T-helper 2 cell treated with Interferon-gamma antibody and Interleukin-4, amounts not matched to agents 5 μg/mL and 100 μg/mL, for 36 hours (primary cell): ENCODE results near the gene TNS2.
"Not testable (repeated sequence)": the region's sequence is repeated elsewhere in the genome, so short reads cannot be mapped to it uniquely, and the experiment has no call there.

Experiments
- DNase-seq: peaks from one replicate; pipeline ENCODE4 v3.0.0; 2021; ENCODE audit warnings: low spot score
- H3K27ac Mint-ChIP-seq: one replicate; pipeline ENCODE4 v1.8.0; 2021; ENCODE audit warnings: mild to moderate bottlenecking, mixed read lengths
- H3K27me3 Mint-ChIP-seq: one replicate; pipeline ENCODE4 v1.8.0; 2021; ENCODE audit warnings: low read depth, mixed read lengths
- H3K36me3 Mint-ChIP-seq: one replicate; pipeline ENCODE4 v1.8.0; 2021; ENCODE audit warnings: low read depth, mixed read lengths
- H3K4me1 Mint-ChIP-seq: one replicate; pipeline ENCODE4 v1.8.0; 2021; ENCODE audit warnings: low read depth, mixed read lengths
- H3K4me3 Mint-ChIP-seq: one replicate; pipeline ENCODE4 v1.8.0; 2022; ENCODE audit warnings: mild to moderate bottlenecking, moderate library complexity, mixed read lengths
- H3K9me3 Mint-ChIP-seq: one replicate; pipeline ENCODE4 v1.8.0; 2021; ENCODE audit warnings: mixed read lengths

The TNS2 gene

GRCh38 chr12:53105712-53106439, 56.0 kb downstream of the TNS2 start:
- no peak overlapping the region for H3K27ac Mint-ChIP-seq
- no peak for DNase-seq
- H3K27me3 Mint-ChIP-seq: peaks cover 3% of the 10 kb centered on the region
- no peaks in the 10 kb centered on the region for H3K9me3 Mint-ChIP-seq
- no peaks in the 10 kb centered on the region for H3K36me3 Mint-ChIP-seq
- peaks cover 23% of the 10 kb centered on the region for H3K4me1 Mint-ChIP-seq
- H3K4me3 Mint-ChIP-seq: no peak overlapping the region

- peaks cover 22% of the 10 kb centered on the region for H3K4me1 Mint-ChIP-seq
- H3K27ac Mint-ChIP-seq: no peak overlapping the region
- H3K27me3 Mint-ChIP-seq: peaks cover 3% of the 10 kb centered on the region
- no peak overlapping the region for H3K4me3 Mint-ChIP-seq
- H3K9me3 Mint-ChIP-seq: no peaks in the 10 kb centered on the region
- DNase-seq: no peak
- no peaks in the 10 kb centered on the region for H3K36me3 Mint-ChIP-seq
These were observed 57.3 kb downstream of the TNS2 start for GRCh38 chr12:53107122-53107521.

- H3K27me3 Mint-ChIP-seq, H3K27ac Mint-ChIP-seq, H3K36me3 Mint-ChIP-seq, H3K4me3 Mint-ChIP-seq, DNase-seq, H3K9me3 Mint-ChIP-seq, H3K4me1 Mint-ChIP-seq: not testable (repeated sequence)
These were observed 62.6 kb downstream of the TNS2 start for GRCh38 chr12:53112431-53112830.

GRCh38 chr12:53113136-53113705, 63.4 kb downstream of the TNS2 start:
- no peaks in the 10 kb centered on the region for H3K4me1 Mint-ChIP-seq
- DNase-seq: no peak
- H3K27ac Mint-ChIP-seq: no peak overlapping the region
- no peaks in the 10 kb centered on the region for H3K36me3 Mint-ChIP-seq
- no peak overlapping the region for H3K4me3 Mint-ChIP-seq
- H3K9me3 Mint-ChIP-seq: no peaks in the 10 kb centered on the region
- H3K27me3 Mint-ChIP-seq: no peaks in the 10 kb centered on the region

GRCh38 chr12:53113951-53114350, 64.1 kb downstream of the TNS2 start:
- no peaks in the 10 kb centered on the region for H3K27me3 Mint-ChIP-seq
- no peaks in the 10 kb centered on the region for H3K4me1 Mint-ChIP-seq
- no peak for DNase-seq
- H3K9me3 Mint-ChIP-seq: no peaks in the 10 kb centered on the region
- H3K36me3 Mint-ChIP-seq: no peaks in the 10 kb centered on the region
- H3K27ac Mint-ChIP-seq: no peak overlapping the region
- no peak overlapping the region for H3K4me3 Mint-ChIP-seq
